Adipose tissue (tissue), 3 donors: ENCODE measurements around the gene TBC1D22A. TPM values are rescaled to one million over a fixed set of nuclear protein-coding genes. Genes with fewer than 3 reads are reported as not detected.

Experiments used
- H3K27ac ChIP-seq: one replicate; pipeline ENCODE4 v1.5.1; 2013; ENCODE audit warnings: low read depth, low read length
- WGBS, 3 donors: extraction: QIAGEN DNeasy Blood & Tissue Kit; methylation state at CpG; one replicate each; pipeline ENCODE4 v1.1.7; 2013; 5-methylcytosine and 5-hydroxymethylcytosine counted together
- polyA plus RNA-seq, 3 donors: library from polyadenylated mRNA; stranded (reverse); fragments of 200-250 nt; gene quantifications; one replicate each; pipeline ENCODE4 v1.2.3, GENCODE V29; 2013
- donor health status: healthy with polysubstance abuse.
- donor health status: Bipolar disorder and iron deficiency.
- donor health status: healthy.

Gene TBC1D22A
- polyA plus RNA-seq, 3 donors, result 13.3 to 16.7 (median 15.4) TPM

- H3K27ac ChIP-seq, result no peak overlapping the region
- WGBS, 3 donors, result 80 to 82% (median 81%) methylated on average over 17 of the region's 17 CpGs
These were observed 199.3 kb downstream of the TBC1D22A start for GRCh38 chr22:46961591-46962295.

- H3K27ac ChIP-seq, result no peak overlapping the region
- WGBS, 3 donors, result 75 to 79% (median 78%) methylated on average over 5 of the region's 5 CpGs
These were observed 200.0 kb downstream of the TBC1D22A start for GRCh38 chr22:46962406-46962805.

GRCh38 chr22:46963672-46964545 is 201.5 kb downstream of the TBC1D22A start:
- 89 to 93% (median 92%) methylated on average over 16 of the region's 16 CpGs for WGBS, 3 donors
- H3K27ac ChIP-seq, result no peak overlapping the region

GRCh38 chr22:46964773-46965550 is 202.5 kb downstream of the TBC1D22A start:
- no peak overlapping the region for H3K27ac ChIP-seq
- WGBS, 3 donors, result 91 to 92% (median 92%) methylated on average over 31 of the region's 31 CpGs

- 93 to 96% (median 94%) methylated on average over 33 of the region's 33 CpGs for WGBS, 3 donors
- H3K27ac ChIP-seq, result no peak overlapping the region
These were observed 203.4 kb downstream of the TBC1D22A start for GRCh38 chr22:46965555-46966494.

GRCh38 chr22:46966495-46966845 is 204.0 kb downstream of the TBC1D22A start:
- 88 to 92% (median 92%) methylated on average over 4 of the region's 4 CpGs for WGBS, 3 donors
- H3K27ac ChIP-seq, result no peak overlapping the region

- H3K27ac ChIP-seq, result no peak overlapping the region
- 95 to 96% (median 95%) methylated on average over 16 of the region's 16 CpGs for WGBS, 3 donors
These were observed 204.4 kb downstream of the TBC1D22A start for GRCh38 chr22:46966846-46967245.

- no peak overlapping the region for H3K27ac ChIP-seq
- WGBS, 3 donors, result 92 to 95% (median 95%) methylated on average over 20 of the region's 20 CpGs
These were observed 205.3 kb downstream of the TBC1D22A start for GRCh38 chr22:46967445-46968358.

GRCh38 chr22:46968359-46968740 is 205.9 kb downstream of the TBC1D22A start:
- 97 to 98% (median 97%) methylated on average over 27 of the region's 27 CpGs for WGBS, 3 donors

GRCh38 chr22:46968848-46969247 is 206.4 kb downstream of the TBC1D22A start:
- H3K27ac ChIP-seq, result no peak overlapping the region
- 91 to 95% (median 94%) methylated on average over 6 of the region's 6 CpGs for WGBS, 3 donors

More at GRCh38 chr22:46968359-46968740, 205.9 kb downstream of the TBC1D22A start:
- H3K27ac ChIP-seq, result no peak overlapping the region

GRCh38 chr22:46969491-46969890 is 207.0 kb downstream of the TBC1D22A start:
- no peak overlapping the region for H3K27ac ChIP-seq

GRCh38 chr22:46969961-46970360 is 207.5 kb downstream of the TBC1D22A start:
- WGBS, 3 donors, result 85 to 87% (median 85%) methylated on average over 6 of the region's 6 CpGs
- H3K27ac ChIP-seq, result no peak overlapping the region

More at GRCh38 chr22:46969491-46969890, 207.0 kb downstream of the TBC1D22A start:
- WGBS, 3 donors, result 80 to 96% (median 90%) methylated on average over 4 of the region's 4 CpGs

GRCh38 chr22:46970411-46971098 is 208.1 kb downstream of the TBC1D22A start:
- 73 to 91% (median 89%) methylated on average over 13 of the region's 13 CpGs for WGBS, 3 donors
- H3K27ac ChIP-seq, result no peak overlapping the region

GRCh38 chr22:46971099-46971763 is 208.8 kb downstream of the TBC1D22A start:
- H3K27ac ChIP-seq, result no peak overlapping the region
- 30 to 57% (median 53%) methylated on average over 17 of the region's 17 CpGs for WGBS, 3 donors

GRCh38 chr22:46971764-46972125 is 209.3 kb downstream of the TBC1D22A start:
- no peak overlapping the region for H3K27ac ChIP-seq
- 87 to 92% (median 90%) methylated on average over 8 of the region's 8 CpGs for WGBS, 3 donors

GRCh38 chr22:46972256-46972655 is 209.8 kb downstream of the TBC1D22A start:
- 90 to 97% (median 96%) methylated on average over 17 of the region's 17 CpGs for WGBS, 3 donors
- H3K27ac ChIP-seq, result no peak overlapping the region
